AG09319 (cell line): Measurements from ENCODE around the gene SLC25A24.

Experiments
- DNase-seq: peaks from one replicate; pipeline ENCODE4 v3.0.0-alpha.2; 2010; ENCODE audit warnings: low read depth; ENCODE audit errors: extremely low read depth
- CTCF ChIP-seq: IDR thresholded peaks from 2 replicates; pipeline ENCODE4 v1.5.1; 2011; ENCODE audit warnings: low read depth, mild to moderate bottlenecking, inconsistent platforms, low read length, moderate library complexity

Gene SLC25A24

DNA sequence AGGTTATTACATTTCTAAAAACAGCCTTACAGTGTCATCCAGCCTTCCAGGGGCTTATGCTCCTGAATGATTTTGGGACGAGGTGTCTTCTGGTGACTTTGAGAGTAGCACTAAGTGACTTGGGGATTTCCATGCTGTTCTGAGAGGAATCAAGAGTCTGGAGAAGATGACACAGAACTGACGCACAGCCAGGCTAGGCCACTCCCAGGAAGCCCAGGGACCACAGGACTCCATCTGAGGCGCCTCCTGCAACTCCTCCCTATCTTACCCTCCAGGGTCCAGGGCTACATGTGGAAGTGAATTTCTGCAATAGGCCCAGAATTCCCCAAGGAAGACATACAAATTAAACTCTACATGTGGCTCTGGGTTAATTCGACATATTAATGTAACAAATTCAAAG, 92.5 kb downstream of the SLC25A24 start:
- TF ChIP-seq CTCF = no peak
- DNase-seq = no peak

DNA sequence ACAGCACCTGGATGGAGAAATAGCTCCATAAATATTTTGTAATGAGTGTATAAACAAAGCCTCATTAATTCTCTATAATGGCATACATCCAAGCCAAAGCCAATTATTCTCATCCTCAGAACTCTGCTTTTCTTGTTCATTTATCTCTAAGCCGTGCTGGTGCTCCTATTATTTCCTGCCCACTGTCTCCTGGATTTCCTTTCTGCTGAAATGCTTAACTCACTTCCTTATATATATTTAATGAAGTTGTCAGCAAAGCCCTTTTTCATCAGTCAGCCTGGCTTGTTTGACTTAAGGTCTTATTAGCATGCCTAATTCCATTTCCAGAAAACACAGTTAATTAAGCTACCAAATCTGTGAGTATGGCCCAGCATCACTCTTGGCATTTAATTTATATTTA, 93.4 kb downstream of the SLC25A24 start:
- TF ChIP-seq CTCF = no peak

DNA sequence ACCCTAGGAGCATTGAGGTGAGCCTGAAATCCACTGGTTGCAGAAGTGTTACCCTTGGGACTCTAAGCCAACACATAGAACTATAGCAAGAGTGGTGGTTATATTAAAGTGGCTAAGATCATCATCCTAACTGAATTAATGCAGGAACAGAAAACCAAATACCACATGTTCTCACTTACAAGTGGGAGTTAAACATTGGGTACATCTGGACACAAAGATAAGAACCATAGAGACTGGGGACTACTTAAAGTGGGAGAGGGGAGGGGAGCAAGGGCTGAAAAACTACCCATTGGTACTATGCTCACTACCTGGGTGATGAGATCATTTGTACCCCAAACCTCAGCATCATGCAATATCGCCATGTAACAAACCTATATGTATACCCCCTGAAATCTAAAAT, 100.0 kb downstream of the SLC25A24 start:
- no peak for DNase-seq

More for the DNA sequence above, 93.4 kb downstream of the SLC25A24 start:
- no peak for DNase-seq

DNA sequence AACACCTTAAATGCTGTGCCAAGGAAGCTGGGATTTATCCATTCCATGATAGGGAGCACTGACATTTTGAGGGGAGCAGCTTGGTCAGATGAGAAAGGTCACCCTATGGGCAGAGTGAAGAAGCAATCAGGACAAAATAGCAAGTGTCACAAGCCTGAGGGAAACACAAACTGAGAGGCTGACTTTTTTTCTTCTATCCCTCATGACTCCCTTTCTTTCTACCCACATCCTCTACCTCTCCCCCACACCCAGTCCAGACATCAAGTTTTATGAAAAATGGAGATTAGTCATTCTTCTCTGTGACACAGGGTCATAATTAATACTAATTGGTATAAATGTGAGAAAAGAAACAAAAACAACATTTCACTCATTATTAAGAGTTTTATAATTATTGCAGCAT, 103.1 kb downstream of the SLC25A24 start:
- no peak for DNase-seq
- no peak for TF ChIP-seq CTCF

More for the DNA sequence above, 100.0 kb downstream of the SLC25A24 start:
- no peak for TF ChIP-seq CTCF

DNA sequence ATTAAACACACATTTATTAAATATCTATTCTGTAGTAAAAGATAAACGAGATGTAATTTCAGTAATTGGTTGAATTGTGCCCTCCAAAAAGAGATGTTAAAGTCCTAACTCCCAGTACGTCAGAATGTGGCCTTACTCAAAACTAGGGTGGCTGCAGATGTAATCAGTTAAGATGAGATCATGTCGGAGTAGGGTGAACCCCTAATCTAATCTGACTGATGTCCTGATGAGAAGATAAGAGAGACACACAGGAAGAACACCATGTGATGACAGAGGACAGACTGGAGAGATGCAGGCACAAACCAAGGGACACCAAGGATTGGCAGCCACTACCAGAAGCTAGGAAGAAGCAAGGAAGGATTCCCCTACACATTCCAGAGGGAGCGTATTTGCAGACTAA, 104.1 kb downstream of the SLC25A24 start:
- no peak for TF ChIP-seq CTCF
- DNase-seq = no peak

DNA sequence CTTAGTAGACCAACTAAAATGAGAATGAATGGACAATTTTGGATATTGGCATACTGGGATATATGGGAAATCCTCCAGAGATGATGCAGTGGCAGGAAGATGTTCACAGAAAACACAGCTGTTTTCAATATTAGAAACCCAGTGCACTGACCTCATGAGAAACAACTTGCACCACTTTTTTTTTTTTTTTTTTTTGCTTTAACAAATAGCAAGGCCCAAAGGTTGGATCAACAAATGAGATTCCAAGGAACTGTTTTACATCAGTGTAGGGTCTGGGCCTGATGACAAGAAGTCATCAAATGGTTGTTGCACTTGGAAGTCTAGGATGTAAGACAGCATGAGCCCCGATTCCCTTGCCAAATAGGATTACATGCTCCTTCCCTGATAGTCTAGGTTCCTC, 110.7 kb downstream of the SLC25A24 start:
- DNase-seq = no peak
- TF ChIP-seq CTCF = no peak

DNA sequence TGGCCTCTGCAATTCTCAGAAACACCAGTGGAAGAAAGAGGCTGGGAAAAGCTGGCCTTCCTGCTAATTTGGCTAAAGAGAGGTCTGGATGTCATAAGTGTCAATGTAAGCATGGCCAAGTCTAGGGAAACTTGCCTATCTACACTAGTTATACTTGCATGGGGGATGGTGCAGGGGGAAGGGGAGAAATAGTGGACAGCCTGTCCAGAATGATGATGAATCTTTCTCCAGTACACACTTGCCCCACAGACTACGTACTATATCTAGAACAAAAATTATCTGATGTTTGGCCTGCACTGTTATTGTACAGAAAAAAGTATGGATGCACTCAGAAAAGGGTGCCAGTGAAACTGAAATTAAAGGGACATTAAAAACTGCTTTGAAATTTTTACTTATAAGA, 114.5 kb downstream of the SLC25A24 start:
- no peak for DNase-seq
- no peak for TF ChIP-seq CTCF
